WTC11 (cell line): ENCODE data around the gene TMEM97. TPM values are rescaled to one million over a fixed set of nuclear protein-coding genes. Genes with fewer than 3 reads are reported as not detected.
A peak's percentile ranks its signal among the peaks of the same experiment; 100 is the strongest.

Experiments used
- ATAC-seq: fragments of 200-7000 bp; cut with Tn5 transposase; 2 replicates; pipeline ENCODE4 v1.10.0; 2021; ENCODE audit warnings: mild to moderate bottlenecking, moderate library complexity
- CTCF ChIA-PET: fragments of 300-600 bp; sonication (Branson Sonifier 250); formaldehyde crosslinking; loops from one replicate; lab custom pipeline; 2021; ENCODE audit warnings: antibody characterized with exemption; lab: Charles Lee
- POLR2A ChIA-PET: fragments of 350-600 bp; sonication (Branson Sonifier 250); formaldehyde crosslinking; loops from one replicate; lab custom pipeline; 2021; ENCODE audit warnings: antibody characterized with exemption; lab: Charles Lee
- DNase-seq: peaks from one replicate; pipeline ENCODE4 v3.0.0; 2021; ENCODE audit warnings: low spot score
- H3K27ac Mint-ChIP-seq: 2 replicates; pipeline ENCODE4 v1.8.0; 2021; ENCODE audit warnings: mixed read lengths
- H3K27me3 Mint-ChIP-seq: 2 replicates; pipeline ENCODE4 v1.8.0; 2021; ENCODE audit warnings: low read depth, mild to moderate bottlenecking, moderate library complexity, mixed read lengths
- H3K36me3 Mint-ChIP-seq: 2 replicates; pipeline ENCODE4 v1.8.0; 2021; ENCODE audit warnings: mixed read lengths
- H3K4me1 Mint-ChIP-seq: 2 replicates; pipeline ENCODE4 v1.8.0; 2022; ENCODE audit warnings: mixed read lengths
- H3K4me3 Mint-ChIP-seq: 2 replicates; pipeline ENCODE4 v1.8.0; 2021; ENCODE audit warnings: mild to moderate bottlenecking, moderate library complexity, mixed read lengths
- H3K9me3 Mint-ChIP-seq: 2 replicates; pipeline ENCODE4 v1.8.0; 2021; ENCODE audit warnings: mixed read lengths
- CREM ChIP-seq: sonication (generic); formaldehyde crosslinking; IDR thresholded peaks from 2 replicates; pipeline ENCODE4 v1.8.1; 2022; ENCODE audit warnings: mild to moderate bottlenecking, missing genetic modification reagents, moderate library complexity
- FOXJ3 ChIP-seq: sonication (generic); formaldehyde crosslinking; IDR thresholded peaks from 2 replicates; pipeline ENCODE4 v1.9.0; 2021; ENCODE audit warnings: missing genetic modification reagents, mild to moderate bottlenecking, borderline replicate concordance
- GABPB1 ChIP-seq: sonication (generic); formaldehyde crosslinking; IDR thresholded peaks from 2 replicates; pipeline ENCODE4 v1.8.1; 2023; ENCODE audit warnings: mild to moderate bottlenecking, missing genetic modification reagents
- NFATC4 ChIP-seq: fragments of 250-450 bp; sonication (Bioruptor Pico); IDR thresholded peaks from 2 replicates; pipeline ENCODE4 v1.9.0; 2021; ENCODE audit warnings: mild to moderate bottlenecking
- NR3C1 ChIP-seq: sonication (generic); formaldehyde crosslinking; conservative IDR thresholded peaks from 2 replicates; pipeline ENCODE4 v1.8.1; 2023; ENCODE audit warnings: low read depth, mild to moderate bottlenecking, missing genetic modification reagents
- SMAD4 ChIP-seq: sonication (generic); formaldehyde crosslinking; IDR thresholded peaks from 2 replicates; pipeline ENCODE4 v1.8.0; 2022; ENCODE audit warnings: mild to moderate bottlenecking, missing genetic modification reagents
- SOX15 ChIP-seq: fragments of 250-450 bp; sonication (Bioruptor Pico); IDR thresholded peaks from 2 replicates; pipeline ENCODE4 v1.9.0; 2021; ENCODE audit warnings: mild to moderate bottlenecking
- USF1 ChIP-seq: sonication (generic); formaldehyde crosslinking; IDR thresholded peaks from 2 replicates; pipeline ENCODE4 v1.8.0; 2022; ENCODE audit warnings: mild to moderate bottlenecking, missing genetic modification reagents
- ZNF232 ChIP-seq: sonication (generic); formaldehyde crosslinking; IDR thresholded peaks from 2 replicates; pipeline ENCODE4 v1.8.0; 2022; ENCODE audit warnings: mild to moderate bottlenecking, missing genetic modification reagents
- ZNF532 ChIP-seq: fragments of 250-450 bp; sonication (Bioruptor Pico); IDR thresholded peaks from 2 replicates; pipeline ENCODE4 v1.9.0; 2021; ENCODE audit warnings: mild to moderate bottlenecking, borderline replicate concordance
- ZNF671 ChIP-seq: fragments of 250-450 bp; sonication (Bioruptor Pico); IDR thresholded peaks from 2 replicates; pipeline ENCODE4 v1.8.0; 2021; ENCODE audit warnings: mild to moderate bottlenecking
- total RNA-seq: library from RNA; stranded (reverse); gene quantifications from 3 replicates; pipeline ENCODE4 v1.2.3, GENCODE V29; 2021
- TF ChIP-seq, protein P1 (sequence below): sonication (generic); formaldehyde crosslinking; IDR thresholded peaks from 2 replicates; pipeline ENCODE4 v1.8.0; 2022; ENCODE audit warnings: missing genetic modification reagents
- TF ChIP-seq, protein P2 (sequence below): sonication (generic); formaldehyde crosslinking; IDR thresholded peaks from 2 replicates; pipeline ENCODE4 v1.8.1; 2022; ENCODE audit warnings: low read depth, missing genetic modification reagents, borderline replicate concordance
- TF ChIP-seq, protein P3 (sequence below): sonication (generic); formaldehyde crosslinking; IDR thresholded peaks from 2 replicates; pipeline ENCODE4 v1.8.1; 2023; ENCODE audit warnings: mild to moderate bottlenecking, moderate library complexity, missing genetic modification reagents

TMEM97 gene
- total RNA-seq, 1 experiment from 2014 or later = 68.0 TPM

DNA sequence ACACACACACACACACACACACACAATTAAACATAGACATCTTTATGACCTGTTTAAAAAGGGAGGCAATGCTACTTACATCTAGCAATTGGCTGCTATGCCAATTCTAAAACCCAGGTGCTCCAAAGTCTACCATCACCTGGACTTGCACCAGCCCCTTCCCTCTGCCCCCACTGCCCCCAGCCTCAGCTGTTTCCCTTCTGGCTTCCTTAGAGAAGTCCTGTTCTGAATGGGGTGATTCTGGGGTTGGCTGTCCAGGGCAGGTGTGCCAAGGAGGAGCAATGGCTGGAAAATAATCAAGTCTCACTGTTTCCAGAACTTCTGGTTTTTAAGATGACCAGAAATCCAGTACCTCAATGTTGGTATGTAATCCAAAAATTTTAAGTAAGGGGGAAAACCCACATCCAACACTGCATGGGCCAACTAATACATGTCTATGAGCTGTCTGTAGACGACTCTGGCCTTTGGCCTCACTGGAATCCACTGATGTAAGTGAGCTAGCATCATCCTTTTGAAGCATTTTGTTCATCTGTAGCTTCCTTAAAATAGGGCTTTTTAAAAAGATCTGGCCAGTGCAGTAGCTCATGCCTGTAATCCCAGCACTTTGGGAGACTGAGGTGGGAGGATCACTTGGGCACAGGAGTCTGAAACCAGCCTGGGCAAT lies 14.2 kb downstream of the TMEM97 start:
- TF ChIP-seq ZNF232 (no peak), GABPB1 (CRISPR knock-in tag) (no peak), FOXJ3 (CRISPR knock-in tag) (no peak)
- no peak overlapping the region; the same call in 1 of the 2 replicates for H3K4me3 Mint-ChIP-seq
- no peak for ATAC-seq
- DNase-seq = no peak
- H3K27ac Mint-ChIP-seq = no peak overlapping the region
- ChIA-PET CTCF (interaction anchor here (3.6 kb wide), 1 partner anchor 15 kb away, joined by 12 read pairs; the partner anchor contains the start of gene TMEM97), POLR2A (interaction anchor here (0.5 to 0.7 kb wide), 2 partner anchors 12 to 605 kb away, joined by 3 to 5 read pairs; no protein-coding TSS in a partner anchor)
- no peaks in the 10 kb centered on the region for H3K27me3 Mint-ChIP-seq
- peaks cover 10% of the 10 kb centered on the region for H3K36me3 Mint-ChIP-seq
- H3K9me3 Mint-ChIP-seq = no peaks in the 10 kb centered on the region
- H3K4me1 Mint-ChIP-seq = peaks cover 20% of the 10 kb centered on the region

GRCh38 chr17:28334171-28334570 lies 15.2 kb downstream of the TMEM97 start:
- DNase-seq = no peak
- POLR2A ChIA-PET = interaction anchor here (1.4 to 2.5 kb wide), 2 partner anchors 8 to 15 kb away, joined by 4 to 17 read pairs; partner anchors contain the start of gene TMEM97
- no peak for TF ChIP-seq USF1
- no peak for TF ChIP-seq GABPB1 (CRISPR knock-in tag)
- TF ChIP-seq, protein P1, sequence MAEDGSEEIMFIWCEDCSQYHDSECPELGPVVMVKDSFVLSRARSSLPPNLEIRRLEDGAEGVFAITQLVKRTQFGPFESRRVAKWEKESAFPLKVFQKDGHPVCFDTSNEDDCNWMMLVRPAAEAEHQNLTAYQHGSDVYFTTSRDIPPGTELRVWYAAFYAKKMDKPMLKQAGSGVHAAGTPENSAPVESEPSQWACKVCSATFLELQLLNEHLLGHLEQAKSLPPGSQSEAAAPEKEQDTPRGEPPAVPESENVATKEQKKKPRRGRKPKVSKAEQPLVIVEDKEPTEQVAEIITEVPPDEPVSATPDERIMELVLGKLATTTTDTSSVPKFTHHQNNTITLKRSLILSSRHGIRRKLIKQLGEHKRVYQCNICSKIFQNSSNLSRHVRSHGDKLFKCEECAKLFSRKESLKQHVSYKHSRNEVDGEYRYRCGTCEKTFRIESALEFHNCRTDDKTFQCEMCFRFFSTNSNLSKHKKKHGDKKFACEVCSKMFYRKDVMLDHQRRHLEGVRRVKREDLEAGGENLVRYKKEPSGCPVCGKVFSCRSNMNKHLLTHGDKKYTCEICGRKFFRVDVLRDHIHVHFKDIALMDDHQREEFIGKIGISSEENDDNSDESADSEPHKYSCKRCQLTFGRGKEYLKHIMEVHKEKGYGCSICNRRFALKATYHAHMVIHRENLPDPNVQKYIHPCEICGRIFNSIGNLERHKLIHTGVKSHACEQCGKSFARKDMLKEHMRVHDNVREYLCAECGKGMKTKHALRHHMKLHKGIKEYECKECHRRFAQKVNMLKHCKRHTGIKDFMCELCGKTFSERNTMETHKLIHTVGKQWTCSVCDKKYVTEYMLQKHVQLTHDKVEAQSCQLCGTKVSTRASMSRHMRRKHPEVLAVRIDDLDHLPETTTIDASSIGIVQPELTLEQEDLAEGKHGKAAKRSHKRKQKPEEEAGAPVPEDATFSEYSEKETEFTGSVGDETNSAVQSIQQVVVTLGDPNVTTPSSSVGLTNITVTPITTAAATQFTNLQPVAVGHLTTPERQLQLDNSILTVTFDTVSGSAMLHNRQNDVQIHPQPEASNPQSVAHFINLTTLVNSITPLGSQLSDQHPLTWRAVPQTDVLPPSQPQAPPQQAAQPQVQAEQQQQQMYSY (CRISPR knock-in tag) = no peak
- TF ChIP-seq ZNF532 (CRISPR knock-in tag) = no peak
- no peak for TF ChIP-seq NFATC4 (CRISPR knock-in tag)
- H3K9me3 Mint-ChIP-seq = no peaks in the 10 kb centered on the region
- CTCF ChIA-PET = interaction anchor here (2.5 to 3.6 kb wide), 2 partner anchors 16 to 73 kb away, joined by 12 to 17 read pairs; partner anchors contain the start of genes SLC46A1 and TMEM97
- ATAC-seq = no peak
- peak overlapping the region; percentile 99 for H3K4me3 Mint-ChIP-seq
- peak overlapping the region; percentile 91 for H3K27ac Mint-ChIP-seq
- peaks cover 2% of the 10 kb centered on the region; the same call in 1 of the 2 replicates for H3K36me3 Mint-ChIP-seq
- H3K27me3 Mint-ChIP-seq = no peaks in the 10 kb centered on the region
- peaks cover 20% of the 10 kb centered on the region for H3K4me1 Mint-ChIP-seq

DNA sequence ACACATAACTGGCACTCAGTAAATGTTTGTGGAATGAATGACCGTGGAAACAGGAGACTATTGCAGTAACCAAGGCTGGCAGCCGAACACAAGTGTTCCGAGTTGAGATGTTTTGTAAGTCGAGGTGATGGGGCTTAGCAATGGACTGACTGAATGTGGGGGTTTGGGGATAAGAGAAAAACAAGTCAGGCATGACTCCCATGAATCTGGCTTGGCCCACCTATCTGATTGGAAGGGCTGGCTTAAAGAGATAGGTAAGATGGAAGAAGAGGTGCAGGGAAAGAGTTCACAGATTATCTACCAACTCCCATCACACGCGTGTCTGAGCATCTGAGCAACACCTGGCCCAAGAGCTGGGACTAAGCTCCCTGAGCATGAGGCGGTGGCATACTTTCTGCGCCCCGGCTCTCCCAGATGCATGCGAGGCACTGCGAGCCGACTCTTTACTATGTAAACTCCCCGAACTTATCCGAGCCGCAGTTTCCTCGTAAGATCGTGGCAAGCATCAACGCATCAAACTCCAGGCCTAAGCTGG lies 15.7 kb downstream of the TMEM97 start:
- no peak for ATAC-seq
- Mint-ChIP-seq H3K9me3 (no peaks in the 10 kb centered on the region), H3K27me3 (no peaks in the 10 kb centered on the region), H3K27ac (peak overlapping the region; percentile 91), H3K36me3 (no peaks in the 10 kb centered on the region), H3K4me1 (peaks cover 20% of the 10 kb centered on the region), H3K4me3 (peak overlapping the region; percentile 99)
- CTCF ChIA-PET = interaction anchor here (1.1 to 3.6 kb wide), 10 partner anchors 9 to 619 kb away, joined by 4 to 26 read pairs (median 14); partner anchors contain the start of genes POLDIP2, SARM1, SLC46A1 and TMEM97
- DNase-seq = no peak
- POLR2A ChIA-PET = interaction anchor here (0.9 to 2.5 kb wide), 6 partner anchors 9 to 41 kb away, joined by 3 to 17 read pairs (median 6); partner anchors contain the start of genes POLDIP2 and TMEM97
- no peak for TF ChIP-seq NR3C1
- no peak for TF ChIP-seq ZNF671
- no peak for TF ChIP-seq SOX15 (CRISPR knock-in tag)
- TF ChIP-seq, protein P2, sequence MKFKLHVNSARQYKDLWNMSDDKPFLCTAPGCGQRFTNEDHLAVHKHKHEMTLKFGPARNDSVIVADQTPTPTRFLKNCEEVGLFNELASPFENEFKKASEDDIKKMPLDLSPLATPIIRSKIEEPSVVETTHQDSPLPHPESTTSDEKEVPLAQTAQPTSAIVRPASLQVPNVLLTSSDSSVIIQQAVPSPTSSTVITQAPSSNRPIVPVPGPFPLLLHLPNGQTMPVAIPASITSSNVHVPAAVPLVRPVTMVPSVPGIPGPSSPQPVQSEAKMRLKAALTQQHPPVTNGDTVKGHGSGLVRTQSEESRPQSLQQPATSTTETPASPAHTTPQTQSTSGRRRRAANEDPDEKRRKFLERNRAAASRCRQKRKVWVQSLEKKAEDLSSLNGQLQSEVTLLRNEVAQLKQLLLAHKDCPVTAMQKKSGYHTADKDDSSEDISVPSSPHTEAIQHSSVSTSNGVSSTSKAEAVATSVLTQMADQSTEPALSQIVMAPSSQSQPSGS (CRISPR knock-in tag) = no peak
- no peak for TF ChIP-seq CREM (CRISPR knock-in tag)
- no peak for TF ChIP-seq SMAD4 (CRISPR knock-in tag)
- TF ChIP-seq, protein P3, sequence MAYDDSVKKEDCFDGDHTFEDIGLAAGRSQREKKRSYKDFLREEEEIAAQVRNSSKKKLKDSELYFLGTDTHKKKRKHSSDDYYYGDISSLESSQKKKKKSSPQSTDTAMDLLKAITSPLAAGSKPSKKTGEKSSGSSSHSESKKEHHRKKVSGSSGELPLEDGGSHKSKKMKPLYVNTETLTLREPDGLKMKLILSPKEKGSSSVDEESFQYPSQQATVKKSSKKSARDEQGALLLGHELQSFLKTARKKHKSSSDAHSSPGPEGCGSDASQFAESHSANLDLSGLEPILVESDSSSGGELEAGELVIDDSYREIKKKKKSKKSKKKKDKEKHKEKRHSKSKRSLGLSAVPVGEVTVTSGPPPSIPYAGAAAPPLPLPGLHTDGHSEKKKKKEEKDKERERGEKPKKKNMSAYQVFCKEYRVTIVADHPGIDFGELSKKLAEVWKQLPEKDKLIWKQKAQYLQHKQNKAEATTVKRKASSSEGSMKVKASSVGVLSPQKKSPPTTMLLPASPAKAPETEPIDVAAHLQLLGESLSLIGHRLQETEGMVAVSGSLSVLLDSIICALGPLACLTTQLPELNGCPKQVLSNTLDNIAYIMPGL (CRISPR knock-in tag) = no peak
- no peak for TF ChIP-seq NFATC4 (CRISPR knock-in tag)
